NCI-H82 treated with DMSO at 0.1 percent for 48 hours (cell line): ENCODE data around the gene FUT3.
A peak's percentile ranks its signal among the peaks of the same experiment; 100 is the strongest.
"Not testable (repeated sequence)": the region's sequence is repeated elsewhere in the genome, so short reads cannot be mapped to it uniquely, and the experiment has no call there.

ENCODE experiments used
- DNase-seq: peaks from one replicate; lab custom pipeline; 2025; ENCODE audit not compliant: unreplicated experiment; lab: John Stamatoyannopoulos, UW

Gene FUT3

GRCh38 chr19:5882421-5882968, 31.2 kb upstream of the FUT3 start:
- DNase-seq: no peak

- DNase-seq: no peak
Measured at GRCh38 chr19:5881543-5882299, 30.5 kb upstream of the FUT3 start.

GRCh38 chr19:5880604-5881078, 29.4 kb upstream of the FUT3 start:
- DNase-seq: no peak

- DNase-seq: no peak
Measured at GRCh38 chr19:5880196-5880595, 28.9 kb upstream of the FUT3 start.

GRCh38 chr19:5877882-5878281, 26.6 kb upstream of the FUT3 start:
- no peak for DNase-seq

GRCh38 chr19:5877427-5877826, 26.2 kb upstream of the FUT3 start:
- no peak for DNase-seq

GRCh38 chr19:5874496-5874895, 23.2 kb upstream of the FUT3 start:
- DNase-seq: not testable (repeated sequence)

GRCh38 chr19:5873617-5874199, 22.5 kb upstream of the FUT3 start:
- no peak for DNase-seq

- no peak for DNase-seq
Measured at GRCh38 chr19:5870986-5871394, 19.7 kb upstream of the FUT3 start.

GRCh38 chr19:5867201-5868136, 16.2 kb upstream of the FUT3 start:
- no peak for DNase-seq

- DNase-seq: no peak
Measured at GRCh38 chr19:5865772-5866171, 14.5 kb upstream of the FUT3 start.

GRCh38 chr19:5864725-5865486, 13.7 kb upstream of the FUT3 start:
- DNase-seq: no peak

- no peak for DNase-seq
Measured at GRCh38 chr19:5864013-5864720, 12.9 kb upstream of the FUT3 start.

GRCh38 chr19:5863030-5863665, 11.9 kb upstream of the FUT3 start:
- no peak for DNase-seq

GRCh38 chr19:5857203-5858081, 6.2 kb upstream of the FUT3 start:
- no peak for DNase-seq

GRCh38 chr19:5855151-5855550, 3.9 kb upstream of the FUT3 start:
- peak; percentile 79 for DNase-seq

GRCh38 chr19:5854121-5854520, 2.9 kb upstream of the FUT3 start:
- peak; percentile 35 for DNase-seq

GRCh38 chr19:5850743-5851293, 431 bp downstream of the FUT3 start:
- no peak for DNase-seq
